Skin epidermis (tissue), 12 donors: ENCODE results near the gene CHRNA7.
"Not testable (repeated sequence)": the region's sequence is repeated elsewhere in the genome, so short reads cannot be mapped to it uniquely, and the experiment has no call there.

ENCODE experiments used
- H3K27ac ChIP-seq, 21 experiments: fragments of 200-600 bp; sonication (generic) in 11 of 21; one replicate each; pipeline ENCODE4 v1.5.0; 2020; ENCODE audit warnings: mild to moderate bottlenecking in 3 of 21, inconsistent platforms in 2 of 21, moderate library complexity in 2 of 21
- H3K4me3 ChIP-seq, 7 experiments: fragments of 200-600 bp; sonication (generic) in 2 of 7; one replicate each; pipeline ENCODE4 v1.5.0; 2020; ENCODE audit warnings: inconsistent platforms in 2 of 7, mild to moderate bottlenecking in 2 of 7, moderate library complexity in 1 of 7

The CHRNA7 gene

GRCh38 chr15:32113224-32113623 is 82.9 kb downstream of the CHRNA7 start:
- no peak overlapping the region for H3K27ac ChIP-seq

GRCh38 chr15:32117122-32117521 is 86.8 kb downstream of the CHRNA7 start:
- no peak overlapping the region for H3K4me3 ChIP-seq
- H3K27ac ChIP-seq, result no peak overlapping the region

More at GRCh38 chr15:32113224-32113623, 82.9 kb downstream of the CHRNA7 start:
- no peak overlapping the region for H3K4me3 ChIP-seq

GRCh38 chr15:32119286-32119685 is 89.0 kb downstream of the CHRNA7 start:
- Histone ChIP-seq H3K4me3 (no peak overlapping the region), H3K27ac (no peak overlapping the region)

GRCh38 chr15:32119694-32120330 is 89.5 kb downstream of the CHRNA7 start:
- no peak overlapping the region for H3K27ac ChIP-seq
- H3K4me3 ChIP-seq, result no peak overlapping the region

GRCh38 chr15:32120577-32121383 is 90.5 kb downstream of the CHRNA7 start:
- Histone ChIP-seq H3K27ac (no peak overlapping the region), H3K4me3 (no peak overlapping the region)

- Histone ChIP-seq H3K4me3 (no peak overlapping the region), H3K27ac (no peak overlapping the region)
Observed at GRCh38 chr15:32121384-32121695, 91.0 kb downstream of the CHRNA7 start.

GRCh38 chr15:32122013-32122412 is 91.7 kb downstream of the CHRNA7 start:
- no peak overlapping the region for H3K4me3 ChIP-seq
- H3K27ac ChIP-seq, result no peak overlapping the region

GRCh38 chr15:32123473-32123872 is 93.2 kb downstream of the CHRNA7 start:
- Histone ChIP-seq H3K27ac (no peak overlapping the region), H3K4me3 (no peak overlapping the region)

- H3K27ac ChIP-seq, result no peak overlapping the region
- H3K4me3 ChIP-seq, result no peak overlapping the region
Observed at GRCh38 chr15:32124726-32125125, 94.4 kb downstream of the CHRNA7 start.

- Histone ChIP-seq H3K27ac (no peak overlapping the region), H3K4me3 (no peak overlapping the region)
Observed at GRCh38 chr15:32125595-32125994, 95.3 kb downstream of the CHRNA7 start.

GRCh38 chr15:32129815-32130214 is 99.5 kb downstream of the CHRNA7 start:
- Histone ChIP-seq H3K27ac (no peak overlapping the region), H3K4me3 (no peak overlapping the region)

GRCh38 chr15:32130823-32131222 is 100.5 kb downstream of the CHRNA7 start:
- Histone ChIP-seq H3K27ac (no peak overlapping the region), H3K4me3 (no peak overlapping the region)

- Histone ChIP-seq H3K4me3 (no peak overlapping the region), H3K27ac (no peak overlapping the region)
Observed at GRCh38 chr15:32131803-32132202, 101.5 kb downstream of the CHRNA7 start.

- Histone ChIP-seq H3K4me3 (no peak overlapping the region), H3K27ac (no peak overlapping the region)
Observed at GRCh38 chr15:32132859-32133258, 102.5 kb downstream of the CHRNA7 start.

- H3K27ac ChIP-seq, result no peak overlapping the region
- no peak overlapping the region for H3K4me3 ChIP-seq
Observed at GRCh38 chr15:32134842-32135241, 104.5 kb downstream of the CHRNA7 start.

- Histone ChIP-seq H3K4me3 (no peak overlapping the region), H3K27ac (no peak overlapping the region)
Observed at GRCh38 chr15:32135335-32135734, 105.0 kb downstream of the CHRNA7 start.

- H3K27ac ChIP-seq, H3K4me3 ChIP-seq: not testable (repeated sequence)
Observed at GRCh38 chr15:32145512-32145911, 115.2 kb downstream of the CHRNA7 start.

- Histone ChIP-seq H3K27ac (no peak overlapping the region), H3K4me3 (no peak overlapping the region)
Observed at GRCh38 chr15:32148833-32149555, 118.7 kb downstream of the CHRNA7 start.

GRCh38 chr15:32152574-32152973 is 122.3 kb downstream of the CHRNA7 start:
- H3K4me3 ChIP-seq, result no peak overlapping the region
- H3K27ac ChIP-seq, result no peak overlapping the region

GRCh38 chr15:32153868-32154623 is 123.7 kb downstream of the CHRNA7 start:
- H3K4me3 ChIP-seq, H3K27ac ChIP-seq: not testable (repeated sequence)
